Prostate gland (tissue), 2 donors: ENCODE measurements around the gene IL24. TPM values are rescaled to one million over a fixed set of nuclear protein-coding genes. Genes with fewer than 3 reads are reported as not detected.

Experiments used
- DNase-seq: peaks from one replicate; pipeline ENCODE4 v3.0.0-alpha.2; 2019; ENCODE audit warnings: low spot score
- H3K27ac ChIP-seq, 2 donors: fragments of 200-600 bp; sonication (generic); 2 replicates each; pipeline ENCODE4 v1.5.1; 2017 to 2019
- H3K27me3 ChIP-seq: fragments of 200-600 bp; sonication (generic); replicated peaks from 2 replicates; pipeline ENCODE4 v1.5.1; 2019; ENCODE audit not compliant: insufficient read depth
- H3K36me3 ChIP-seq, 2 donors: fragments of 200-600 bp; sonication (generic); 1 replicate in 1 of 2; 2 replicates in 1 of 2; pipeline versions ENCODE4 v1.5.1 to v1.8.1; 2017 to 2019
- H3K4me1 ChIP-seq: fragments of 200-600 bp; sonication (generic); replicated peaks from 2 replicates; pipeline ENCODE4 v1.5.1; 2019
- H3K4me3 ChIP-seq, 2 donors: fragments of 200-600 bp; sonication (generic); 2 replicates each; pipeline ENCODE4 v1.5.1; 2017 to 2019
- H3K9me3 ChIP-seq: fragments of 200-600 bp; sonication (generic); 2 replicates; pipeline ENCODE4 v1.5.1; 2017
- CTCF ChIP-seq, 4 experiments: fragments of 200-600 bp in 2 of 4; fragments of 450-650 bp in 2 of 4; sonication (generic) in 2 of 4; IDR thresholded peaks; 1 replicate in 3 of 4; 2 replicates in 1 of 4; pipeline ENCODE4 v1.5.1; 2016 to 2019; ENCODE audit warnings: antibody characterized with exemption in 4 of 4, mild to moderate bottlenecking in 2 of 4, moderate library complexity in 2 of 4
- POLR2A ChIP-seq: fragments of 450-650 bp; IDR thresholded peaks from one replicate; pipeline ENCODE4 v1.6.1; 2016; ENCODE audit warnings: antibody characterized with exemption, mild to moderate bottlenecking
- POLR2AphosphoS5 ChIP-seq: sonication (generic); formaldehyde crosslinking; IDR thresholded peaks from one replicate; pipeline ENCODE4 v1.6.1; 2017; ENCODE audit warnings: antibody characterized with exemption
- WGBS: methylation state at CpG from one replicate; pipeline ENCODE4 v1.1.5; 2018; 5-methylcytosine and 5-hydroxymethylcytosine counted together
- intact Hi-C: fragments of 100-400 bp; cut with DNase I; formaldehyde crosslinking; loops from one replicate; pipeline ENCODE4 v1.14.2; 2022
- total RNA-seq, 2 donors: library from RNA; depleted of rRNA; stranded (reverse); fragments of >200 nt; gene quantifications; one replicate each; pipeline ENCODE4 v1.1.0, GENCODE V29; 2016

Gene IL24
- total RNA-seq, 2 donors from 2014 or later: not detected

DNA sequence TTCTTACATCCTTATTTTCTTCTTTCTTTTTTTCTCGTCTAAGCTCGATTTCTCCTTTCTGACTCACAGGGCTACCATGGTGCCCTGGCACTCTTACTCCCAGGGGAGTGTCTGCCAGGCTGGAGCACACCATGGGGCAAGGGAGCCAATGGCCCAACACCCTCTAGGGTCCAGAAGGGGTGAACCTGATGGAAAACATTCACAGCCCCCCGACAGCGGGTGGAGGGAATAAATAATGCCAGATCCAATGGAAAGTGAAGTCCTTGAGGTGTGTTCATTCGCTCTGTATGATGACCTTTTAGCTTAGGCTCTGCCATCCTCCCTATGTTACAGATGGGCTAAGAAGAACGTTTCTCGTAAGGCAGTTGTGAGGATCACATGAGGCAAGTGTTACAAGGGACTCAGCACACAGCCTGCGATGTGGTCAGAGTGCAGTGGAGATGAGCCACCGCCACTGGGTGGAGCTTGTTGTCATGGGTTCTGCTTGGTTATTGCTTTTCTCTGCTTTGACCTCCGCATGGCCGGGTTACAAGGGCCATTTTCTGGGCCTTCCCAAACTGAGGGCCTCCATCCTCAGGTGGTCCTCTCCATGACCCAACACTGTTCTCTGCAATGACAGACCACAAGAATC is 28.0 kb downstream of the IL24 start:
- H3K4me1 ChIP-seq: no peaks in the 10 kb centered on the region
- no peaks in the 10 kb centered on the region for H3K27me3 ChIP-seq
- TF ChIP-seq CTCF (IDR thresholded peaks at IDR 0.05) (no peak), POLR2AphosphoS5 (no peak), POLR2A (no peak)
- H3K27ac ChIP-seq: no peak overlapping the region
- H3K9me3 ChIP-seq: no peaks in the 10 kb centered on the region
- WGBS: 77% methylated on average over 11 of the region's 11 CpGs
- no peak for DNase-seq
- intact Hi-C loops: no loop called here
- H3K4me3 ChIP-seq: no peak overlapping the region
- no peaks in the 10 kb centered on the region for H3K36me3 ChIP-seq

DNA sequence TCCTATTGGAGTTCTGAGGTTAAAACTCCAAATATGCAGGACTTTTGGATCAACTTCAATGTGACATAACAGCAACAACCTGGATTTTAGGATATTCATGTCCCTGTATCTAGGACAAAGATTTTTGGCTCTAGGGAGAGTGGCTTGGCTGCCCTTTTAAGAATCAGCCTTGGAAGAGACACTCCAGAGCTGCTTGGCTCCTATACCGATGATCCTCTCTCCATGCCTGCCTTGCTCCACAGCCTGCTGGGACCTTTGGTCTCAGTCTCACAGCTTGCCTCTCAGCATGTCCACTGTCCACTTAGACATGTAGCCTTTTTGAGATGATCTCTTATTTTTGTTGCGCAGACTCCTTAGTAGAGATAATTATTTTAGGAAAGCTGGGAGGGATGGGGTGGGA is 29.0 kb downstream of the IL24 start:
- Histone ChIP-seq H3K4me3 (no peak overlapping the region), H3K36me3 (no peaks in the 10 kb centered on the region)
- 98% methylated on average over 2 of the region's 2 CpGs for WGBS

GRCh38 chr1:206929524-206929923 is 32.3 kb downstream of the IL24 start:
- no peak overlapping the region for H3K27ac ChIP-seq
- no peaks in the 10 kb centered on the region for H3K4me1 ChIP-seq
- TF ChIP-seq POLR2A (no peak), CTCF (IDR thresholded peaks at IDR 0.05) (no peak), POLR2AphosphoS5 (no peak)
- H3K9me3 ChIP-seq: no peaks in the 10 kb centered on the region
- H3K36me3 ChIP-seq: no peaks in the 10 kb centered on the region
- H3K27me3 ChIP-seq: no peaks in the 10 kb centered on the region
- no peak for DNase-seq
- H3K4me3 ChIP-seq: no peak overlapping the region
- intact Hi-C loops: no loop called here
- WGBS: 88% methylated on average over 6 of the region's 6 CpGs

More for the DNA sequence above, 29.0 kb downstream of the IL24 start:
- no peak for TF ChIP-seq CTCF (IDR thresholded peaks at IDR 0.05)
- TF ChIP-seq POLR2A: no peak
- no peak for TF ChIP-seq POLR2AphosphoS5
- no peaks in the 10 kb centered on the region for H3K4me1 ChIP-seq
- no peaks in the 10 kb centered on the region for H3K9me3 ChIP-seq
- no peak overlapping the region for H3K27ac ChIP-seq
- no peak for DNase-seq
- no peaks in the 10 kb centered on the region for H3K27me3 ChIP-seq
- intact Hi-C loops: no loop called here

DNA sequence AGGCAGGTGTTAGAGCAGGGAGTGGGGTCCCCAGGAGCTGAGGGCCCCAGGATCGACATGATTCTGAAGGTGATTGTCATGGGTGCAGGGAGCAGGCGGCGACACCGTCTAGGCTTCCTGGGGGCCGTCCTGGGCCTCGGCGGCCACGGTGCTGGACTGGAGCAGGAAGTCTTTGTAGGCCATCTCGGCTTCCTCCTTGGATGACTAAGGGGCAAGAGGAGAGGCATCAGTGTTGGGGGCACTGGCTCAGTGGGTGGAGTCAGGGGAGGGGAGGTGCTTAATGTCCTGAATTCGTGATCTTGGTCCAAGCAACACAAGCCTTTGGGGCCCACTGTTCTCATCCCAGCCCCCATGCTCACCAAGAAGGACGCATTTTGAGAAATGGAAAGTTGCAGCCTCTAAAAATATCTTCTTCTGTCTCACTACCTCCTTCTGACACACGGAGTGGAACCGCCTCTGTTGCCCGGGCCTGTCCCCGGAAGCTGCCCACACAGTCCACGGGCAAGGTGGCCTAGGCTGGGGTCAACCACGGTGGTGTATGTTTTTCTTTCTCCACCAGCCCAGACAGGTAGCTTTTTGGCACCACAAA is 33.1 kb downstream of the IL24 start:
- no peak for DNase-seq
- H3K27ac ChIP-seq: no peak overlapping the region
- intact Hi-C loops: no loop called here

More for the DNA sequence above, 33.1 kb downstream of the IL24 start:
- TF ChIP-seq POLR2AphosphoS5 (no peak), CTCF (IDR thresholded peaks at IDR 0.05) (no peak), POLR2A (no peak)
- H3K27me3 ChIP-seq: no peaks in the 10 kb centered on the region
- H3K36me3 ChIP-seq: no peaks in the 10 kb centered on the region
- no peaks in the 10 kb centered on the region for H3K4me1 ChIP-seq
- no peak overlapping the region for H3K4me3 ChIP-seq
- no peaks in the 10 kb centered on the region for H3K9me3 ChIP-seq
- WGBS: 73% methylated on average over 17 of the region's 17 CpGs
